AG09309 (cell line): ENCODE measurements around the gene ESYT3.
"Not testable (repeated sequence)": the region's sequence is repeated elsewhere in the genome, so short reads cannot be mapped to it uniquely, and the experiment has no call there.

Source experiments
- DNase-seq: peaks from one replicate; pipeline ENCODE4 v3.0.0-alpha.2; 2010; ENCODE audit warnings: low read depth
- H3K4me3 ChIP-seq: 2 replicates; pipeline ENCODE4 v1.5.1; 2011; ENCODE audit warnings: mild to moderate bottlenecking, low read depth, low read length, moderate library complexity; ENCODE audit not compliant: control insufficient read depth
- CTCF ChIP-seq: IDR thresholded peaks from 2 replicates; pipeline ENCODE4 v1.5.1; 2011; ENCODE audit warnings: mild to moderate bottlenecking, low read depth, low read length, inconsistent platforms; ENCODE audit not compliant: insufficient read depth, control insufficient read depth; ENCODE audit errors: missing control alignments

The ESYT3 gene

GRCh38 chr3:138497851-138498250 is 63.4 kb downstream of the ESYT3 start:
- no peak overlapping the region for H3K4me3 ChIP-seq
- no peak for TF ChIP-seq CTCF
- DNase-seq, result no peak

- H3K4me3 ChIP-seq, result no peak overlapping the region
- DNase-seq, result no peak
- no peak for TF ChIP-seq CTCF
These were observed 64.6 kb downstream of the ESYT3 start for GRCh38 chr3:138498991-138499390.

- H3K4me3 ChIP-seq, result no peak overlapping the region
- TF ChIP-seq CTCF, result no peak
- no peak for DNase-seq
These were observed 73.1 kb downstream of the ESYT3 start for GRCh38 chr3:138507524-138507923.

- no peak for TF ChIP-seq CTCF
- DNase-seq, result no peak
- H3K4me3 ChIP-seq, result no peak overlapping the region
These were observed 75.2 kb downstream of the ESYT3 start for GRCh38 chr3:138509586-138509985.

- no peak for DNase-seq
- no peak for TF ChIP-seq CTCF
- no peak overlapping the region for H3K4me3 ChIP-seq
These were observed 77.5 kb downstream of the ESYT3 start for GRCh38 chr3:138511945-138512344.

GRCh38 chr3:138513090-138513843 is 78.9 kb downstream of the ESYT3 start:
- TF ChIP-seq CTCF, result no peak
- no peak for DNase-seq

GRCh38 chr3:138521445-138521844 is 87.0 kb downstream of the ESYT3 start:
- not testable (repeated sequence) for DNase-seq, H3K4me3 ChIP-seq

More at GRCh38 chr3:138513090-138513843, 78.9 kb downstream of the ESYT3 start:
- no peak overlapping the region for H3K4me3 ChIP-seq
